Keratinocyte (primary cell): ENCODE results near the gene PSMC1. TPM values are rescaled to one million over a fixed set of nuclear protein-coding genes. Genes with fewer than 3 reads are reported as not detected.
"Not testable (repeated sequence)": the region's sequence is repeated elsewhere in the genome, so short reads cannot be mapped to it uniquely, and the experiment has no call there.

Experiments
- DNase-seq: peaks from one replicate; pipeline ENCODE4 v3.0.0-alpha.2; 2011; ENCODE audit warnings: low read depth, missing footprints, low spot score
- FAIRE-seq: peaks from 2 replicates; lab custom pipeline; 2011; peaks lifted over from hg19 to GRCh38; lab: Jason Lieb, UNC
- H2AFZ ChIP-seq: 2 replicates; pipeline ENCODE4 v1.6.0; 2012; ENCODE audit warnings: low read length, control low read depth, inconsistent platforms; ENCODE audit not compliant: control insufficient read depth
- H3K27ac ChIP-seq: 2 replicates; pipeline ENCODE4 v1.5.1; 2011; ENCODE audit warnings: low read length; ENCODE audit not compliant: control insufficient read depth, insufficient read depth
- H3K27me3 ChIP-seq: 3 replicates; pipeline ENCODE4 v1.6.0; 2011; ENCODE audit warnings: low read length; ENCODE audit not compliant: control insufficient read depth, insufficient read depth; ENCODE audit errors: extremely low read depth
- H3K36me3 ChIP-seq, 2 experiments: 2 replicates in 1 of 2; 3 replicates in 1 of 2; pipeline ENCODE4 v1.5.1; 2011; ENCODE audit warnings: low read length in 2 of 2, mild to moderate bottlenecking in 1 of 2; ENCODE audit not compliant: control insufficient read depth in 2 of 2, insufficient read depth in 2 of 2; ENCODE audit errors: extremely low read depth in 1 of 2
- H3K4me1 ChIP-seq: 3 replicates; pipeline ENCODE4 v1.5.1; 2011; ENCODE audit warnings: low read length; ENCODE audit not compliant: control insufficient read depth, insufficient read depth; ENCODE audit errors: extremely low read depth
- H3K4me2 ChIP-seq: 3 replicates; pipeline ENCODE4 v1.6.0; 2011; ENCODE audit warnings: low read depth, low read length; ENCODE audit not compliant: control insufficient read depth, insufficient read depth; ENCODE audit errors: extremely low read depth
- H3K4me3 ChIP-seq, 3 experiments: fragments of 200-600 bp in 1 of 3; sonication (generic) in 1 of 3; 2 replicates in 2 of 3; 3 replicates in 1 of 3; pipeline ENCODE4 v1.5.1; 2011 to 2016; ENCODE audit warnings: low read length in 3 of 3, mild to moderate bottlenecking in 3 of 3, control low read depth in 2 of 3, inconsistent platforms in 1 of 3, low read depth in 1 of 3, mixed read lengths in 1 of 3, mixed run types in 1 of 3, moderate library complexity in 1 of 3; ENCODE audit not compliant: control insufficient read depth in 2 of 3, insufficient read depth in 2 of 3; ENCODE audit errors: extremely low read depth in 1 of 3
- H3K79me2 ChIP-seq: 2 replicates; pipeline ENCODE4 v1.6.0; 2012; ENCODE audit warnings: low read length; ENCODE audit not compliant: control insufficient read depth, insufficient read depth
- H3K9ac ChIP-seq: 3 replicates; pipeline ENCODE4 v1.6.0; 2011; ENCODE audit warnings: low read length; ENCODE audit not compliant: control insufficient read depth, insufficient read depth; ENCODE audit errors: extremely low read depth
- H3K9me1 ChIP-seq: 3 replicates; pipeline ENCODE4 v1.6.0; 2011; ENCODE audit warnings: low read length; ENCODE audit not compliant: control insufficient read depth, insufficient read depth; ENCODE audit errors: extremely low read depth
- H3K9me3 ChIP-seq: 2 replicates; pipeline ENCODE4 v1.5.1; 2012; ENCODE audit warnings: low read depth, low read length; ENCODE audit not compliant: control insufficient read depth
- H4K20me1 ChIP-seq: 3 replicates; pipeline ENCODE4 v1.6.0; 2011; ENCODE audit warnings: low read length; ENCODE audit not compliant: control insufficient read depth, insufficient read depth; ENCODE audit errors: extremely low read depth
- EZH2 ChIP-seq: IDR thresholded peaks from one replicate; pipeline ENCODE4 v1.6.1; 2012; ENCODE audit warnings: inconsistent platforms, mild to moderate bottlenecking, low read length, moderate library complexity
- dilution Hi-C: fragments of 300-500 bp; cut with MboI; formaldehyde crosslinking; loops from one replicate; pipeline ENCODE4 v1.7.0; 2020; ENCODE audit warnings: low sequenced_read_pairs; ENCODE audit not compliant: extremely low pct_ligation_motif_present
- polyA plus RNA-seq, 5 experiments: library from polyadenylated mRNA; depleted of rRNA in 3 of 5; stranded (reverse) in 3 of 5; stranded (forward) in 1 of 5; unstranded in 1 of 5; fragments of >200 nt; gene quantifications; 1 replicate in 1 of 5; 2 replicates in 3 of 5; 3 replicates in 1 of 5; pipeline versions ENCODE4 v1.2.1 to v1.2.3, GENCODE V29; 2011 to 2012; ENCODE audit warnings: missing spikeins in 2 of 5, low read depth in 1 of 5, low replicate concordance in 1 of 5
- TF ChIP-seq, protein P1 (sequence below), 3 experiments: IDR thresholded peaks in 1 of 3; conservative IDR thresholded peaks in 1 of 3; optimal IDR thresholded peaks in 1 of 3; 2 replicates in 2 of 3; 3 replicates in 1 of 3; pipeline versions ENCODE3 to v1.5.1; 2011; ENCODE audit warnings: low read length in 3 of 3, mild to moderate bottlenecking in 3 of 3, moderate library complexity in 2 of 3, control low read depth in 1 of 3, inconsistent platforms in 1 of 3; ENCODE audit not compliant: insufficient read depth in 2 of 3; ENCODE audit errors: extremely low read depth in 1 of 3

The PSMC1 gene
- polyA plus RNA-seq, 1 donor (not counting 4 experiments of a cell fraction or from before 2014, with no cell fraction given): 234 TPM

DNA sequence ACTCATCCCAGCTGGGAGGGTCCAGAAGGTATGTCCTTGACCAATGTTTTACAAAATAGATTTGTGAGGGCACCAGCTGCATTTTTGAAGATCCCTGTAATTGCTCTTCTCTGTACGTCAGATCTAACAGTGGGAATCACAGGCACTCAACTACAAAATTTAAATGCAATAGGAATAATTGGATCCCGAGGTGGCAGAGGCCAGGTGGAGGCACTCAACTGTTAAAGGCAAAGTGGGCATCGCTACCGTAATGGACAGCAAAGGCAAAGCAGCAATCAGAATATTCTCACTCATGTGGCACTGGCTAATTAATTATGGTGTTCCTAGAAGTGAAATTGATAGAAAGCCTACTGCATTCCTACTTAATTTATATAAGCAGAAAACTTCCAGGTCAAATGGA lies 27.9 kb upstream of the PSMC1 start:
- Histone ChIP-seq H3K9me3 (no peaks in the 10 kb centered on the region), H3K9ac (no peak overlapping the region), H3K36me3 (no peaks in the 10 kb centered on the region), H3K9me1 (no peaks in the 10 kb centered on the region), H3K79me2 (no peaks in the 10 kb centered on the region), H3K27ac (no peak overlapping the region), H4K20me1 (no peaks in the 10 kb centered on the region), H3K4me2 (no peak overlapping the region), H3K27me3 (no peaks in the 10 kb centered on the region), H2AFZ (no peak overlapping the region), H3K4me3 (no peak overlapping the region), H3K4me1 (no peaks in the 10 kb centered on the region)
- DNase-seq (no peak), FAIRE-seq (no peak)
- dilution Hi-C loops: no loop called here
- TF ChIP-seq EZH2: no peak
- TF ChIP-seq, protein P1, sequence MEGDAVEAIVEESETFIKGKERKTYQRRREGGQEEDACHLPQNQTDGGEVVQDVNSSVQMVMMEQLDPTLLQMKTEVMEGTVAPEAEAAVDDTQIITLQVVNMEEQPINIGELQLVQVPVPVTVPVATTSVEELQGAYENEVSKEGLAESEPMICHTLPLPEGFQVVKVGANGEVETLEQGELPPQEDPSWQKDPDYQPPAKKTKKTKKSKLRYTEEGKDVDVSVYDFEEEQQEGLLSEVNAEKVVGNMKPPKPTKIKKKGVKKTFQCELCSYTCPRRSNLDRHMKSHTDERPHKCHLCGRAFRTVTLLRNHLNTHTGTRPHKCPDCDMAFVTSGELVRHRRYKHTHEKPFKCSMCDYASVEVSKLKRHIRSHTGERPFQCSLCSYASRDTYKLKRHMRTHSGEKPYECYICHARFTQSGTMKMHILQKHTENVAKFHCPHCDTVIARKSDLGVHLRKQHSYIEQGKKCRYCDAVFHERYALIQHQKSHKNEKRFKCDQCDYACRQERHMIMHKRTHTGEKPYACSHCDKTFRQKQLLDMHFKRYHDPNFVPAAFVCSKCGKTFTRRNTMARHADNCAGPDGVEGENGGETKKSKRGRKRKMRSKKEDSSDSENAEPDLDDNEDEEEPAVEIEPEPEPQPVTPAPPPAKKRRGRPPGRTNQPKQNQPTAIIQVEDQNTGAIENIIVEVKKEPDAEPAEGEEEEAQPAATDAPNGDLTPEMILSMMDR (optimal IDR thresholded peaks at IDR 0.05 in 1 of 3, IDR thresholded peaks at IDR 0.05 in 1 of 3, conservative IDR thresholded peaks at IDR 0.05 in 1 of 3; ENCODE audit: extremely low read depth in 1 of 3, insufficient read depth in 2 of 3, low read length in 3 of 3): no peak

GRCh38 chr14:90229942-90230341 lies 26.4 kb upstream of the PSMC1 start:
- H3K27ac ChIP-seq, FAIRE-seq, H3K79me2 ChIP-seq, H3K4me1 ChIP-seq, H4K20me1 ChIP-seq, H3K36me3 ChIP-seq, H3K9me3 ChIP-seq, dilution Hi-C loops, H3K4me3 ChIP-seq, H3K9me1 ChIP-seq, H2AFZ ChIP-seq, H3K9ac ChIP-seq, DNase-seq, H3K27me3 ChIP-seq, H3K4me2 ChIP-seq: not testable (repeated sequence)
